ENCODE data around the gene EPHB6.

Gene EPHB6

DNA sequence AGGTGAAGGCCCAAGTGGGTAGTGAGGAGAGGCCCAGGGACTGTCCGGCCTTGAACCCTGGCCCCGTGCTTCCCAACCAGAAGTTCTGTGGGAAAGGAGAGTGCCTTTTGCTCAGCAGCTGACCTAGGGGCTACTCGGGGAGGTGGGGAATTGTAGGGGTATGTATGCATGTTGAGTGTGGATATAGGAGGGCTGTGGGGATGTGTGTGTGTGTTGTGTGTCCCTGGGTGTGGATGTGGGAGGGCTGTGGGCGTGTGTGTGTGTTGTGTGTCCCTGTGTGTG, 12.2 kb downstream of the EPHB6 start:
- H3K4me1 ChIP-seq: no peaks in the 10 kb centered on the region
- H3K9me3 ChIP-seq: no peaks in the 10 kb centered on the region
- no peaks in the 10 kb centered on the region for H3K27me3 ChIP-seq
- TF ChIP-seq, protein P1, sequence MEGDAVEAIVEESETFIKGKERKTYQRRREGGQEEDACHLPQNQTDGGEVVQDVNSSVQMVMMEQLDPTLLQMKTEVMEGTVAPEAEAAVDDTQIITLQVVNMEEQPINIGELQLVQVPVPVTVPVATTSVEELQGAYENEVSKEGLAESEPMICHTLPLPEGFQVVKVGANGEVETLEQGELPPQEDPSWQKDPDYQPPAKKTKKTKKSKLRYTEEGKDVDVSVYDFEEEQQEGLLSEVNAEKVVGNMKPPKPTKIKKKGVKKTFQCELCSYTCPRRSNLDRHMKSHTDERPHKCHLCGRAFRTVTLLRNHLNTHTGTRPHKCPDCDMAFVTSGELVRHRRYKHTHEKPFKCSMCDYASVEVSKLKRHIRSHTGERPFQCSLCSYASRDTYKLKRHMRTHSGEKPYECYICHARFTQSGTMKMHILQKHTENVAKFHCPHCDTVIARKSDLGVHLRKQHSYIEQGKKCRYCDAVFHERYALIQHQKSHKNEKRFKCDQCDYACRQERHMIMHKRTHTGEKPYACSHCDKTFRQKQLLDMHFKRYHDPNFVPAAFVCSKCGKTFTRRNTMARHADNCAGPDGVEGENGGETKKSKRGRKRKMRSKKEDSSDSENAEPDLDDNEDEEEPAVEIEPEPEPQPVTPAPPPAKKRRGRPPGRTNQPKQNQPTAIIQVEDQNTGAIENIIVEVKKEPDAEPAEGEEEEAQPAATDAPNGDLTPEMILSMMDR (IDR thresholded peaks at IDR 0.05): no peak
- no peak overlapping the region for H3K27ac ChIP-seq
- H3K4me3 ChIP-seq: no peak overlapping the region
- H3K36me3 ChIP-seq: peaks cover 12 to 83% (median 43%) of the 10 kb centered on the region in 3 donors
- intact Hi-C loops (cut with DNase I; ENCODE audit: low total_unique reads): loop anchor here (10.0 kb wide), 1 partner anchor 358 kb away; the partner anchor contains the start of gene TAS2R40
- no peak for DNase-seq

DNA sequence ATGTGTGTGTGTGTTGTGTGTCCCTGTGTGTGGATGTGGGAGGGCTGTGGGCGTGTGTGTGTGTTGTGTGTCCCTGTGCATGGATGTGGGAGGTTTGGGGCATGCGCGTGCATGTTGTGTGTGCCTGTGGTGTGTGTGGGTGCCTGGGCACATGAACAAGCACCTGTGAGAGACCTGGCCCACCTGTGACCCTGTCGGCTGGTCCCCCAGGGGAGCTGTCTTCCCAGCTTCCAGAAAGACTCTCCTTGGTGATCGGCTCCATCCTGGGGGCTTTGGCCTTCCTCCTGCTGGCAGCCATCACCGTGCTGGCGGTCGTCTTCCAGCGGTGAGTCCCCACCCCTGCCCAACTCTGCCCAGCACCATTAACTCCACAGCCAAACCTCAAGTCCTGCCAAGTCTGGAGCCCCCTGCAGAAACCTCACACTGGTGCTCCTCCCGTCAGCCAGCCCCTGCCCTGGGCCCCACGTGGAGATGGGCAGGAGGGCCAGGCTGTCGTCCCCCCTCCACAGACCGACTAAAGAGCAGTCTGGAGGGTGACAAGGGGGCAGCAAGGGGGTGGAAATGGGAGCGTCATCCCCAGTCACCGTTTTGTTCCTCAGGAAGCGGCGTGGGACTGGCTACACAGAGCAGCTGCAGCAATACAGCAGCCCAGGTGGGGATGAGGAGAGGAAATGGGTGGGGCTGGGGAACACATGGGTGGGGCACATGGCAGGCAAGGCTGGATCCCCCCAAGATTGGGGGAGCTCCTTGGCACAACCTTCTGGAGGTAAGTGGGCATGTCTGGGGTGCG, 12.7 kb downstream of the EPHB6 start:
- no peaks in the 10 kb centered on the region for H3K9me3 ChIP-seq
- no peaks in the 10 kb centered on the region for H3K27me3 ChIP-seq
- H3K27ac ChIP-seq: no peak overlapping the region
- TF ChIP-seq, protein P1 (IDR thresholded peaks at IDR 0.05): no peak
- H3K36me3 ChIP-seq: peaks cover 8 to 80% (median 38%) of the 10 kb centered on the region in 3 donors
- intact Hi-C loops (cut with DNase I; ENCODE audit: low total_unique reads): loop anchor here (10.0 kb wide), 1 partner anchor 357 kb away; the partner anchor contains the start of gene TAS2R40
- no peak for DNase-seq
- H3K4me3 ChIP-seq: no peak overlapping the region
- no peaks in the 10 kb centered on the region for H3K4me1 ChIP-seq

DNA sequence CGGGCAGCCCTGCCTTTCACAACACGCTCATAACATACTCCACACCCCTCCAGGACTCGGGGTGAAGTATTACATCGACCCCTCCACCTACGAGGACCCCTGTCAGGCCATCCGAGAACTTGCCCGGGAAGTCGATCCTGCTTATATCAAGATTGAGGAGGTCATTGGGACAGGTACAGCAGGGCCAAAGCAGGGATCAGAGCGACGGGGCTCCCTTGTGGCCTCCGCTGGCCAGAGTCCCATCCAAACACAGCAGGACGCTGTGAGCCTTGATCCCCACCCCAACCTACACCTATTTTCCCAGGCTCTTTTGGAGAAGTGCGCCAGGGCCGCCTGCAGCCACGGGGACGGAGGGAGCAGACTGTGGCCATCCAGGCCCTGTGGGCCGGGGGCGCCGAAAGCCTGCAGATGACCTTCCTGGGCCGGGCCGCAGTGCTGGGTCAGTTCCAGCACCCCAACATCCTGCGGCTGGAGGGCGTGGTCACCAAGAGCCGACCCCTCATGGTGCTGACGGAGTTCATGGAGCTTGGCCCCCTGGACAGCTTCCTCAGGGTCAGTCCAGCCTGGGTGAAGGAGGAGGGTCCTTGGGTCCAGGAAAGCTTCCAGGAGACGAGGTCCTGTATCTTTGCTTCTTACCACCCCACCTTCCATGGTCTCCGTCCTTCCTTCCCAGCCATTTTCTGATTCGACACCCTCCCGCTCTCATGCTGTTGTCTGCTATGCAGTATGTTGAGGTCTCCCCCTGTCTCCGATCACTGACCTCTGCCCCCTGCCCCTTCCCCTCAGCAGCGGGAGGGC, 13.5 kb downstream of the EPHB6 start:
- Histone ChIP-seq H3K27ac (no peak overlapping the region), H3K4me3 (no peak overlapping the region), H3K27me3 (no peaks in the 10 kb centered on the region), H3K9me3 (no peaks in the 10 kb centered on the region), H3K4me1 (no peaks in the 10 kb centered on the region), H3K36me3 (peaks cover 0 to 76% (median 31%) of the 10 kb centered on the region in 3 donors)
- intact Hi-C loops (cut with DNase I; ENCODE audit: low total_unique reads): loop anchor here (10.0 kb wide), 1 partner anchor 356 kb away; the partner anchor contains the start of gene TAS2R40
- no peak for DNase-seq
- TF ChIP-seq, protein P1 (IDR thresholded peaks at IDR 0.05): no peak

DNA sequence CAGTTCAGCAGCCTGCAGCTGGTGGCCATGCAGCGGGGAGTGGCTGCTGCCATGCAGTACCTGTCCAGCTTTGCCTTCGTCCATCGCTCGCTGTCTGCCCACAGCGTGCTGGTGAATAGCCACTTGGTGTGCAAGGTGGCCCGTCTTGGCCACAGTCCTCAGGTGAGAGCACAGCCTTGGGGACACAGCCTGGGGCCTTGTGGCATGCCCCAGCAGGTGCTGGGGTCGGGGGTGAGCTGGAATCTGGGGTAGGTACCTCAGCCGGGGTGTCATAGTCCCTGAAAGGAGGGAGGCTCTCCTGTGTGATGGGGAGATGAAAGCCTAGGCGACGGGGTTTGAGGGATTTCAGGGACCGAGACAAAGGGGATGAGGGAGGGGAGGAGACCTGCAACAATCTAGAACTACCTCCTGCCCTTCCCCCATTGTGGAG, 14.1 kb downstream of the EPHB6 start:
- Histone ChIP-seq H3K9me3 (no peaks in the 10 kb centered on the region), H3K36me3 (peaks cover 0 to 71% (median 27%) of the 10 kb centered on the region in 3 donors), H3K27me3 (no peaks in the 10 kb centered on the region), H3K4me3 (no peak overlapping the region), H3K4me1 (no peaks in the 10 kb centered on the region), H3K27ac (no peak overlapping the region)
- TF ChIP-seq, protein P1 (IDR thresholded peaks at IDR 0.05): no peak
- intact Hi-C loops (cut with DNase I; ENCODE audit: low total_unique reads): loop anchor here (10.0 kb wide), 1 partner anchor 356 kb away; the partner anchor contains the start of gene TAS2R40
- no peak for DNase-seq

DNA sequence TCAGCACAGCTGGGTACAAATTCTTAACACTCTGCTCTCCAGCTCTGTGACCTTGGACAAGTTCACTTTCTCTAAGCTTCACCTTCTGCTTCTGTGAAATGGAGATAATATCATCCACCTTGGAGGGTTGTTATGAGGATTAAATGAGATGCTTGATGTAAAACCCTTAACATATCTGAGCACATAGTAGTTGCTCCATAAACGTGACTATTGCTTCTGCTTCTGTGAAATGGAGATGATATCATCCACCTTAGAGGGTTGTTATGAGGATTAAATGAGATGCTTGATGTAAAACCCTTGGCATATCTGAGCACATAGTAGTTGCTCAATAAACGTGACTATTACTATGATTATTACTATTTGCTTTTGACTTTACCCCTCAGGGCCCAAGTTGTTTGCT, 14.6 kb downstream of the EPHB6 start:
- H3K27ac ChIP-seq: no peak overlapping the region
- H3K4me1 ChIP-seq: no peaks in the 10 kb centered on the region
- DNase-seq: no peak
- no peaks in the 10 kb centered on the region for H3K9me3 ChIP-seq
- no peaks in the 10 kb centered on the region for H3K27me3 ChIP-seq
- intact Hi-C loops (cut with DNase I; ENCODE audit: low total_unique reads): loop anchor here (10.0 kb wide), 1 partner anchor 355 kb away; the partner anchor contains the start of gene TAS2R40
- peaks cover 0 to 67% (median 23%) of the 10 kb centered on the region in 3 donors for H3K36me3 ChIP-seq
- no peak overlapping the region for H3K4me3 ChIP-seq
- TF ChIP-seq, protein P1 (IDR thresholded peaks at IDR 0.05): no peak
